GM19372 (cell line): Measurements from ENCODE around the gene GTPBP1.

Experiments used
- ATAC-seq: cut with Tn5 transposase; IDR thresholded peaks from one replicate; pipeline ENCODE4 v1.9.1; 2021; ENCODE audit warnings: mild to moderate bottlenecking, low read depth, moderate library complexity; ENCODE audit not compliant: unreplicated experiment

GTPBP1 gene

GRCh38 chr22:38782402-38783094, 76.8 kb downstream of the GTPBP1 start:
- no peak for ATAC-seq
